CD14-positive monocyte (primary cell): ENCODE results near the gene DACT1. TPM values are rescaled to one million over a fixed set of nuclear protein-coding genes. Genes with fewer than 3 reads are reported as not detected.

ENCODE experiments used
- DNase-seq, 3 donors: peaks; one replicate each; pipeline ENCODE4 v3.0.0-alpha.2; 2011 to 2022
- H2AFZ ChIP-seq: 2 replicates; pipeline ENCODE4 v1.6.0; 2012; ENCODE audit warnings: mild to moderate bottlenecking, low read depth, low read length, inconsistent platforms; ENCODE audit not compliant: insufficient read depth, poor library complexity, severe bottlenecking
- H3K27ac ChIP-seq, 2 donors: 1 replicate in 1 of 2; 2 replicates in 1 of 2; pipeline ENCODE4 v1.5.1; 2012 to 2013; ENCODE audit warnings: low read length in 2 of 2, control low read depth in 1 of 2, inconsistent platforms in 1 of 2, low read depth in 1 of 2, mild to moderate bottlenecking in 1 of 2
- H3K27me3 ChIP-seq, 2 donors: one replicate each; pipeline versions ENCODE4 v1.6.0 to v1.6.1; 2011 to 2013; ENCODE audit warnings: low read length in 2 of 2; ENCODE audit not compliant: control insufficient read depth in 2 of 2, insufficient read depth in 2 of 2
- H3K36me3 ChIP-seq, 2 donors: replicated peaks in 1 of 2; 1 replicate in 1 of 2; 2 replicates in 1 of 2; pipeline versions ENCODE4 v1.5.1 to v1.6.1; 2012 to 2013; ENCODE audit warnings: low read length in 2 of 2, control low read depth in 1 of 2, inconsistent platforms in 1 of 2, mild to moderate bottlenecking in 1 of 2; ENCODE audit not compliant: insufficient read depth in 2 of 2, control insufficient read depth in 1 of 2
- H3K4me1 ChIP-seq, 2 donors: 1 replicate in 1 of 2; 2 replicates in 1 of 2; pipeline versions ENCODE4 v1.5.1 to v1.6.1; 2012 to 2013; ENCODE audit warnings: low read length in 2 of 2, control low read depth in 1 of 2, inconsistent platforms in 1 of 2, mild to moderate bottlenecking in 1 of 2, moderate library complexity in 1 of 2; ENCODE audit not compliant: insufficient read depth in 2 of 2, control insufficient read depth in 1 of 2
- H3K4me2 ChIP-seq: replicated peaks from 2 replicates; pipeline ENCODE3; 2012; ENCODE audit warnings: low read length, moderate library complexity, mild to moderate bottlenecking; ENCODE audit not compliant: poor library complexity, severe bottlenecking; ENCODE audit errors: extremely low read depth
- H3K4me3 ChIP-seq, 3 experiments: fragments of 200-600 bp in 1 of 3; sonication (generic) in 1 of 3; replicated peaks in 1 of 3; 1 replicate in 2 of 3; 2 replicates in 1 of 3; pipeline ENCODE4 v1.5.1; 2011 to 2013; ENCODE audit warnings: low read length in 3 of 3, mild to moderate bottlenecking in 3 of 3, control low read depth in 2 of 3, low read depth in 2 of 3, inconsistent platforms in 1 of 3, moderate library complexity in 1 of 3
- H3K79me2 ChIP-seq: 2 replicates; pipeline ENCODE4 v1.6.0; 2012; ENCODE audit warnings: mild to moderate bottlenecking, control low read depth, inconsistent platforms, low read length, moderate library complexity; ENCODE audit not compliant: insufficient read depth
- H3K9ac ChIP-seq: 2 replicates; pipeline ENCODE4 v1.6.0; 2017; ENCODE audit warnings: low read length, mild to moderate bottlenecking; ENCODE audit not compliant: insufficient read depth, poor library complexity, severe bottlenecking
- H3K9me3 ChIP-seq, 2 donors: replicated peaks in 1 of 2; 1 replicate in 1 of 2; 2 replicates in 1 of 2; pipeline versions ENCODE4 v1.5.1 to v1.6.1; 2012 to 2013; ENCODE audit warnings: low read length in 2 of 2, control low read depth in 1 of 2; ENCODE audit not compliant: control insufficient read depth in 1 of 2, insufficient read depth in 1 of 2
- H4K20me1 ChIP-seq: 2 replicates; pipeline ENCODE4 v1.6.0; 2012; ENCODE audit warnings: mild to moderate bottlenecking, low read length, control low read depth, moderate library complexity; ENCODE audit not compliant: insufficient read depth
- H3K27ac Mint-ChIP-seq, 7 donors: one replicate each; pipeline ENCODE4 v1.8.0; 2020; ENCODE audit warnings: mild to moderate bottlenecking in 7 of 7, mixed read lengths in 7 of 7, moderate library complexity in 6 of 7, inconsistent platforms in 2 of 7
- H3K27me3 Mint-ChIP-seq, 3 donors: one replicate each; pipeline ENCODE4 v1.8.0; 2021 to 2022; ENCODE audit warnings: low read depth in 3 of 3, mild to moderate bottlenecking in 3 of 3, mixed read lengths in 3 of 3, moderate library complexity in 3 of 3, inconsistent platforms in 1 of 3
- H3K36me3 Mint-ChIP-seq, 2 donors: one replicate each; pipeline ENCODE4 v1.8.0; 2020; ENCODE audit warnings: mixed read lengths in 2 of 2, inconsistent platforms in 1 of 2, mild to moderate bottlenecking in 1 of 2
- H3K4me1 Mint-ChIP-seq: one replicate; pipeline ENCODE4 v1.8.0; 2020; ENCODE audit warnings: mild to moderate bottlenecking, mixed read lengths
- H3K4me3 Mint-ChIP-seq, 2 donors: one replicate each; pipeline ENCODE4 v1.8.0; 2020; ENCODE audit warnings: mild to moderate bottlenecking in 2 of 2, mixed read lengths in 2 of 2, moderate library complexity in 1 of 2
- H3K9me3 Mint-ChIP-seq, 7 donors: one replicate each; pipeline ENCODE4 v1.8.0; 2020 to 2022; ENCODE audit warnings: mixed read lengths in 7 of 7, mild to moderate bottlenecking in 6 of 7, moderate library complexity in 6 of 7, inconsistent platforms in 2 of 7
- CTCF ChIP-seq: fragments of 200-600 bp; IDR thresholded peaks from one replicate; pipeline ENCODE4 v1.8.0; 2022; ENCODE audit warnings: antibody characterized with exemption, mild to moderate bottlenecking
- WGBS: methylation state at CpG from one replicate; pipeline ENCODE4 v1.1.5; 2013; ENCODE audit warnings: missing lambda C conversion rate; ENCODE audit not compliant: insufficient coverage; 5-methylcytosine and 5-hydroxymethylcytosine counted together
- intact Hi-C, 2 donors: fragments of 100-400 bp; cut with micrococcal nuclease; formaldehyde crosslinking; loops; one replicate each; pipeline versions ENCODE4 v1.15.0 to v1.15.1; 2023
- polyA plus RNA-seq, 3 donors: library from polyadenylated mRNA; depleted of rRNA in 1 of 3; unstranded in 2 of 3; stranded (reverse) in 1 of 3; fragments of 300-500 nt in 2 of 3; fragments of >200 nt in 1 of 3; fragmentation: Illumina TruSeq in 2 of 3; gene quantifications; 1 replicate in 2 of 3; 2 replicates in 1 of 3; pipeline ENCODE4 v1.2.3, GENCODE V29; 2012 to 2021

DACT1 gene
- polyA plus RNA-seq, 3 donors = 0.09 TPM; not detected in 2

- intact Hi-C loops = no loop called here
- WGBS = 100% methylated on average over 1 of the region's 1 CpG
- H3K79me2 ChIP-seq = no peaks in the 10 kb centered on the region
- no peak overlapping the region for H3K4me3 ChIP-seq
- H3K36me3 ChIP-seq = no peaks in the 10 kb centered on the region
- Mint-ChIP-seq H3K4me1 (peaks cover 3% of the 10 kb centered on the region), H3K4me3 (no peak overlapping the region), H3K27ac (no peak overlapping the region), H3K9me3 (no peaks in the 10 kb centered on the region), H3K27me3 (peaks cover 0 to 2% (median 0%) of the 10 kb centered on the region in 3 donors), H3K36me3 (no peaks in the 10 kb centered on the region)
- H3K4me2 ChIP-seq = no peak overlapping the region
- no peaks in the 10 kb centered on the region for H3K9me3 ChIP-seq
- DNase-seq = no peak
- H2AFZ ChIP-seq = no peak overlapping the region
- H3K27me3 ChIP-seq = no peaks in the 10 kb centered on the region
- TF ChIP-seq CTCF = no peak
- no peaks in the 10 kb centered on the region for H4K20me1 ChIP-seq
- H3K9ac ChIP-seq = no peak overlapping the region
- H3K4me1 ChIP-seq = peaks cover 0 to 3% of the 10 kb centered on the region in 2 donors
- H3K27ac ChIP-seq = no peak overlapping the region
Measured at GRCh38 chr14:58625438-58625837, 12.3 kb upstream of the DACT1 start.

GRCh38 chr14:58626431-58626831 is 11.3 kb upstream of the DACT1 start:
- Histone ChIP-seq H3K4me2 (no peak overlapping the region), H2AFZ (no peak overlapping the region), H3K79me2 (no peaks in the 10 kb centered on the region), H3K27me3 (no peaks in the 10 kb centered on the region), H3K4me1 (peaks cover 0 to 3% of the 10 kb centered on the region in 2 donors), H3K9ac (no peak overlapping the region), H3K4me3 (no peak overlapping the region), H3K36me3 (no peaks in the 10 kb centered on the region), H4K20me1 (no peaks in the 10 kb centered on the region), H3K27ac (no peak overlapping the region), H3K9me3 (no peaks in the 10 kb centered on the region)
- Mint-ChIP-seq H3K36me3 (no peaks in the 10 kb centered on the region), H3K4me3 (no peak overlapping the region), H3K4me1 (peaks cover 3% of the 10 kb centered on the region), H3K9me3 (no peaks in the 10 kb centered on the region), H3K27me3 (peaks cover 0 to 2% (median 0%) of the 10 kb centered on the region in 3 donors), H3K27ac (no peak overlapping the region)
- no peak for TF ChIP-seq CTCF
- no peak for DNase-seq
- intact Hi-C loops = no loop called here
- WGBS = no CpG with 5 or more reads among the region's 3 CpGs
